Activated T-cell treated with anti-CD3 and anti-CD28 coated beads for 24 hours (primary cell): ENCODE results near the gene CAB39.
"Not testable (repeated sequence)": the region's sequence is repeated elsewhere in the genome, so short reads cannot be mapped to it uniquely, and the experiment has no call there.

Source experiments
- DNase-seq: peaks from one replicate; pipeline ENCODE4 v3.0.0-alpha.2; 2020; ENCODE audit warnings: low read depth

CAB39 gene

DNA sequence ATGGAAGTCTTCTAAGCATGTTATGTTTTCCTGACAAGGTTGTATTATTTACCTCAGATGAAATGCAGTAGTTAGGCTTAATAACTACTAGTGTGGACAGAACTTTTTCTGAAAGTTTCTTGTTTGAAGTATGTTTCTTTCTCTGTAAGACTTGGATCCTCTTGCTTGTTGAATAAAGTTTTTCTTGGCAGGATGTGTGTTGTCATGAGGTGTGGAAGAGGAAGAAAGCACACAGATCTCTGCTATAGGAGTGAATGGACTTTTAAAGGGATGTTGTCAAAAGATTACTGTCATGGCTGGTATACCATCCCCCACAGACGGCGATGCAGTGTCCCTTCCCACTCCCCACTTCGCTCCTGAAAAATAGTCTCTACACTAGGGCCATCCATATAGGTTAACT, 2.6 kb downstream of the CAB39 start:
- no peak for DNase-seq

DNA sequence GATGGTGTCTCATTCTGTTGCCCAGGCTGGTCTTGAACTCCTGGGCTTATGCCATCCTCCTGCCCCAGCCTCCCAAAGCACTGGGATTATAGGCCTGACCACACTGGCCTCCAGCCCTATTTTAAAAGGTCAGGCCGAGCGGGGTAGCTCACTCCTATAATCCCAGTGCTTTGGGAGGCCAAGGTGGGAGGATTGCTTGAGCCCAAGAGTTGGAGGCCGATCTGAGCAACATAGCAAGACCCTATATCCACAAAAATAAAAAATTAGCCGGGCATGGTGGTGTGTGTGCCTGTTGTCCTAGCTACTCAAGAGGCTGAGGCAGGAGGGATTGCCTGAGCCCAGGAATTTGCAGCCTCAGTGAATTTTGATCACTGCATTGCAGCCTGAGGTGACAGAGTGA, 3.9 kb downstream of the CAB39 start:
- no peak for DNase-seq

DNA sequence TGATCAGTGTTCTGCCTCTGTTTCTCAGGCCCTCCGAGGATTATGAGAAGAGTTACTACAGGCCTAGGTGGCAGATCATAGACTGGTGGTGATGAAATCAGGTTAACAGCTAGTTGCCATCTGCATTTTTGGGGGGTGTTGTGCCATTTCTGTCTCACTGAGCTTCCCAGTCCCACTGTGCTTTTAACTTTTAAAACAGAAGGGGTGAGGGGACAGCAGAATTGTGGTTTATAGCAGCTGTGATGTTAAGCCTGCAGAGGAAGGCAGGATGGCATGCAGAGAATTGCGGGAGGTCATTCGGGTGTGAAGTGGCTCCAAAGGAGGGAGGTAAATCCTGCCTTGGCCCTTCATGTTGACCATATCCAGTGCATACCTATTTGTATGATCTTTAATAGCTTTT, 5.0 kb downstream of the CAB39 start:
- no peak for DNase-seq

DNA sequence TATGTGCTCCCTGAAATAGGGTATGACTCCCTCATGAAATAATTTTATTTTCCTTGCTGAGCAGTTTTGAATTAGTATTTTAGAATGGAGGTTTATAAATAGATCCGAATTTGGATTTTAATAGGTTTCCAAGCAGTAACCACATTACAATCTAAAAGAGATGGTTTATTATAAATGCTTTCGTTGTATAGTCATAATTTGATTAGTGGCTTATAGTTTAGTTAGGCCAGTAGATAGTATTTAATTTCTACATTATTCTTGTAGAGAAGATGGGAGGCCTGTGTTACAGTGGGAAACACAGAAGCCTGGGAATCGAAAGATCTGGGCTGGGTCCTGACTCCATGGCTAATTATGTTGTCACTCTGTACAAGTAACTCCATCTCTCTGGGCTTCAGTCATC, 6.7 kb downstream of the CAB39 start:
- no peak for DNase-seq

DNA sequence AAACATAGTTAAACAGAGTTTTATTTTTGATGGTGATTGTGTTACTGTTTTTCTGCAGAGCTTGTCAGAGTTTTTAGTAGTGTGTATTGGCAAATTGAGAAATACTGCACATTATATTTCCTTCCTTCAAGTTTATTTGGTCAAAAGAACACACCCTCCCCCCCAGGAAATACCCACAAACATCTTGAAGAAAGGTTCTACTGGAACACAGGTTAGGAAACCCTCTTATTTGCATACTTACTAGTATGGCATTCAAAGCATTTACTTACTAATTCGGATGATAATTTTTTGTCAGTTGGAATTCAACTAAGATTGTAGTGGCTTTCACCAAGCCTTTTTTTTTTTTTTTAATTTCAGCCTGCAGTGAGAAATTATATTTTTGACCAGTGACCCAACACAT, 9.1 kb downstream of the CAB39 start:
- DNase-seq: no peak

DNA sequence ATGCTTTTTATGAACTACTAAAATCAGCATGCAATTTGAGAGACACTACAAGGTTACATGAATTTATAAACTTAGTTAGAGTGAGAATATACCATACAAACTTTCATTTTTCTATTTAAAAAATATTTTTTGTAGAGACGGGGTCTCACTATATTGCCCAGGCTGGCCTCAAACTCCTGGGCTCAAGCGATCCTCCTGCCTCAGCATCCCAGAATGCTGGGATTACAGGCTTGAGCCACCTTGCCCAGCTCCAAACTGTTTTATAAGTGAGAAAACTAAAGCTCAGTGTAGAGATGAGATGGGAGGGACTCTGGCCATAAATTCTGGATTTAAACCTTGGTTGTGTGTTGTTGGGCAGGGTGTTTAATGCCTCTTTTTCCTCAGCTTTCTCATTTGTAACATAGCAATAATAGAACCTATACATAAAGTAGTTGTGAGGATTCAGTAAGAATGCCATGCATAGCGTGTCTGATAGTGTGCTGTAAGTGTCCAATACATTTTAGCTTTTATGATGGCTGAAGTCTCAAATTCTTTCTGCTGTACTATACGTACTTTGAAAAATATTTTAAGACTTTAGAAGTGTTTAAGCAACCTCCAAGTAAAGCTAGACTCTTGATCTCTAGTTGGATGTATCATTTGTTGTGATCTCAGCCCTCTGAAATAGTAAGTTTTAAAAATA, 9.7 kb downstream of the CAB39 start:
- DNase-seq: no peak

DNA sequence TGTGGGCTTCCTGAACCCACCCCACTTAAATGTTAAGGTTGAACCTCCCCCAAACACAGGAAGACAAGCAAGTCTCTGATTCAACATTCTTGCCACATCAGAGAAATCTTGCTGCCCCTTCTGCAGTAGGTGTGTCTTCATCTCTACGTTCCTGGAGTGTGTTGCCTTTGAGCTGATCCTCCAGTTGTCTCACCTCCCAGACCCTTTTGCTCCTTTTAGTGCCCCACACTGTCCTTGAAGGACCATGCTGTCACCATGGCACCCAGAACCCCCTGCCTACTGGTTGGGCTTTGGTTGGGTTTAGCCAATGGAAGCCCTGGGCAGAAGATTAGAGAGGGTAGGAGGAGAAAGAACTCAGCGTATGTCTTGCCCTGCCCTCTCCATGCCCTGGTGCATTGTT, 10.7 kb downstream of the CAB39 start:
- DNase-seq: peak; percentile 23

DNA sequence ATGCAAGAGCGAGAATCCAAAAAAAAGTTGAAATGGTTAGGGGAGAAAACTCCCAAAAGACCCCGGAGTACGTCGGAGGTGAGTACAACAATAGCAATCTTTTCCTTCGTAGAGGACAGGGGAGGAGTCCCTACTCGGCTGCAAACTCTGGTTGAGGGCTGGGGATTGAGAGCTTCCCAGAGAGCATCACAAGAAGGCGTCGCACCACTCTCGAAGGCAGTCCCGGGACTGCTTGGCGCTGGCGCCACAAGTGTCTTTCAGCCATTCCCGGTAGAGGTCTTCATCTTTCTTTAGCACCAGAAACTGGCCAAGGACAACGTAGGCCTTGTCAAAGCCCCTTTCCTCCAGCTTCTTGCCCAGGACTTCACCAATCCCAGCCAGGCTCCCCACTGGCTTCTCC, 12.3 kb downstream of the CAB39 start:
- not testable (repeated sequence) for DNase-seq

DNA sequence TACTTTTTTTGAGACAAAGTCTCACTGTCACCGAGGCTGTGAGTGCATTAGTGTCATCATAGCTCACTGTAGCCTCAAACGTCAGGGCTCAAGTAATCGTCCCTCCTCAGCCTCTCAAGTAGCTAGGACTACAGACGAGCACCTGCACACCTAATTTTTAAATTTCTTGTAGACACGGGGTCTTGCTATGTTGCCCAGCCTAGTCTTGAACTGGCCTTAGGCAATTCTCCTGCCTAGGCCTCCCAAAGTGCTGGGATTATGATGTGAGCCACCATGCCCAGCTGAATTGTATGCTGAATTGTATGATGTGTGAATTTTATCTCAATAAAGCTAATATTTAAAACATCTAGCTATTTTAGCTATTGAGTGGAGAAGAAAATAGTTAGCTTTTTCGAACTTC, 18.9 kb downstream of the CAB39 start:
- no peak for DNase-seq

DNA sequence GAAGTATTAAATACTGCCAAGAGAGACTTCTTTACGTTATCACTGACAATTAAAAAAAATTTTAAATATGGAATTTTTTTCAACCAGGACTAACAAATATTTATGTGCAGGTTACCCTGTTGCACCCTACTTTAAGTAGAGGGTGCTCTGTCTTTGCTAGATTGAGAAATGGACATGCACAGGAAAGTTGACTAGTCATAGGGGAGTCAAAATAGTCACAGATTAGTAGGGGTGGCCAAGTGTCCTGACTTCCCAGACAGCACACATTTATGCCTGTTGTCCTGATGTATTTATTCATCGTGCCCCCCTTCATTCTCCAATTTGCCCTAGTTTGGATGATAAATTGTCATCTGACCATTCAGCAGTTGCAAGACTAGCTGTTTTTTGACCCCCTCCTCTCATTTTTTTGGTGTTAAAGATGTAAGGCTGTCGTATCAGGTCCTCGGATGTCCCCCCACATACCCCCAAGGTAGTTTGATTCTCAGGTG, 20.3 kb downstream of the CAB39 start:
- DNase-seq: no peak

DNA sequence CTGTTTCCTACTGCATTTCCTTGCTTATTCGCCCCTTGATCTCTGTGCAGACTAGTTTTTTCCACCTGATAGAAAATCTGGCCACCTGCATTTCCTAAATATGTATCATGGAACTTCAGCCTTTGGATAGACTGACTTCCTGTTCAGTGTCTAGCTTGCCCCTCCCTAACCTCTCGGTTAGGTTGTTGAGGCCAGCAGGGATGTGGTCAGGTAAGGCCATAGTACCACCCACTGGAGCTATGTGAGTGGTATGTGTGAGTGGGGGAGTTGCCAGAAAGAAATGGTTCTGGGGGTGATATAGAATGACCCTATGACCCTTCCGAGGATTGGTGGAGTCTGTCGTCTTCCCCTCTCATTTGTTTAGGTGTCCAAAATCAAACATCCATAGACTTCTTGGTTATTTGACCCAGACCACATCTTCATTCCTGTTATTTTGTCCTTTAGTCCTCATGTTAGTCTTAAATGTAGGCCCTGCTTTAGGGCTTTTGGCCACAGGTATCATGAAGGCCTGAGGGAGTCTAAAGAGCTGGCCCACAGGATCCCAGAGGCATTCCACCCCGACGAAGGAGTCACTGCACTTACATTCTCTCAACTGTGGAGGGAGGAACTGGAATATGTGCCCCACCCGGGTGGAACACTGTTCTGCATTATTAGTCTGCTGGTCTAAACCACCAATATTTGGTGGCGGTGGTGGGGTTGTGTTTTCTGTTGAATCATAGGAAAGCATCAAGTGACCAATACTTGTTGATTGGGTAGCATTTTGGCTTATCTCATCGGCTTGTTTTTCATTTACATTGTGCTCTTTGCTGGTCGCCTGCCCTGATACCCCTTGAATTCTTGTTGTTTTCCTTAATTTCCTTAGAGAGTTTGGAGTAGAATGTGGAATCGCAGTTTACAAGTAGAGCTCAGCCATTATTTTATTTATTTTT, 21.9 kb downstream of the CAB39 start:
- no peak for DNase-seq

DNA sequence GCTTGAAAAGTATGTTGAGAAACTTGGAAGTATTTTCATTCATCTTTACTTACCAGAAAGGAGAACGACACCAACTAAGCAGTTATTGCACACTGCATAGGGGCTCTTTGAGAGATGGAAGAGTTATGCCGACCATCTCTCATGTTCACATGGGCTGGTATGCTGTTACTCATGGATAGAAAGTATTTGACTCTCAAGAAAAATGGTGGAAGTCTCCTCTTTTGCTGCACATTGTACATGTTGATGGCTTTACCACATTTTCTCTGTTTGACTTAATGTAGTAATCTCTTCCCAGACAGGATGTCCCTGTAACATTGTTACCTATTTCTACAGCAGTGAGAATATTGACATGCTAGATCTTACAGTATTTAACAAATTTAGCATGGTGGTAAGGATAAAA, 23.2 kb downstream of the CAB39 start:
- no peak for DNase-seq

DNA sequence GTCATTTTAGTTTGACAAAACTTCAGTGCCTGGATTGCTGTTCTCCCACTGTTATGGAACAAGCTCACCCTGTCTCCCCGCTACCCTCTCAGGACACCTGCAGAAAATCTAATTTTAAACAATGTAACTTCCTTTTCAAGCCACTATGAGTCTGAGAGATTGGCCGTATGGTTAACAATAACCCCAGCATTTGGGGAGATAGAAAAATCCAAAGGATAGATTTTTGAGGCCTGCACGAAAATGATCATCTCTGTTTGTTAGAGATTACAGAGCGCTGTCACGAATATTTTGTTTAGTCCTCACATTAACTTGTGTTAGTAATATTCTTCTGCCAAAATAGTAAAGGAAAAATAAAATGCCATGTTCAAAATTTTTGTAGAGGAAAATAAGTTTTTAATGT, 24.7 kb downstream of the CAB39 start:
- DNase-seq: no peak

DNA sequence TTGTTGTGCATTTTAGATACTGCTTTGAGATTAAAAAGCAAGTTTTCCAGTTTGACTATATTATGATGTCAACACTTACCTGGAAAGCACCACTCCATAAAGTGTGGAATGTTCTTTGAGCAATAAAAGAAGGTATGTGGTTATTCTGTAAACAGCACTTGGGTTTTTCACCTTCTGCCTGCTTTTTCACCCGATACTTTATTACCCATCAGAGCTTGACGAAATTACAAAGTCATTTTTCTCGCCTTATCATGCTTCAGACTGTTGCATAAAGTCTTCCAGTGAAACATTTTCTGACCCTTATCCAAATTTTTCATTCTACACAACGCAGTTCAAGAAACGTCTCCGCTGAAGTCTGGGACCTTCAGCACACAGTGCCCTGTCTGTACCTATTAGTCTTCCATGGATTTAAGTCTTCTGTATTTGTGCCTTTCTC, 25.2 kb downstream of the CAB39 start:
- no peak for DNase-seq

DNA sequence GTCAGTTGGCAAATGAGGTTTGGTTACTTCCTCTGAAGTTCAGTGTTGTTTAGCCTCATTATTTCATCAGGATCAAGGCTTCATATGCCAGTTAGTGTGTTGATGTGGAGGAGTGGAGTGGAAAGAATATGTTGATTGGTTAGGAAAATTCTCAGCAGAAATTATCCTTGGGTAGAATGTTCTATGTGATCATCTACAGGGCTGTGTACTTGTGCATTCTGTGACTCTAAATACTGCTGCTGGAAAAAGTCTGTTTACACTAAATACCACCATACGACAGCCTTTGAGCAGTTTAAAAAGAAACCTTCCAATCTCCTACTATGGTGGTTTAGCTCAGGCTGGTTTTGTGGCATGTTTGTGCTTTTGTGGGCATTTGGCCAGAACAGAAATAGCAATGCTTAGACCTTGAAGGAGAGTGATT, 25.8 kb downstream of the CAB39 start:
- no peak for DNase-seq

DNA sequence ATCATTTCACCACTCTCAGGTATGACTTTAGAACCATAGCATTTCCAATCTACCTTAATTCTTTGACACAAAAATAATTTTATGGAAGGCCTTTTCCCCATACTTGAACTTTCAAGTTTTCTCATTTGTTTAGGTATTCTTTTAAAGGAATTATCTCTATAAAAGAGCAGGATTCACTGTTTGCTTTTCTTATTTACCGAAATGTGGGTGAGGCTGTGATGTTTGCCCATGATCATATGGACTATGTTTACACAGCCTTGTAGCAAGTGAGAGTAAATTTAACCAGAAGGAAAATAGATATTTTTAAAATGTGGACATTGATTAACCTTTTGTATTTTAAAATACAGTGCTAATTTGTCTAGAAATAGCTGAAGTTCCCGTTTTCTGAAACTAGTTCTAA, 26.3 kb downstream of the CAB39 start:
- no peak for DNase-seq

DNA sequence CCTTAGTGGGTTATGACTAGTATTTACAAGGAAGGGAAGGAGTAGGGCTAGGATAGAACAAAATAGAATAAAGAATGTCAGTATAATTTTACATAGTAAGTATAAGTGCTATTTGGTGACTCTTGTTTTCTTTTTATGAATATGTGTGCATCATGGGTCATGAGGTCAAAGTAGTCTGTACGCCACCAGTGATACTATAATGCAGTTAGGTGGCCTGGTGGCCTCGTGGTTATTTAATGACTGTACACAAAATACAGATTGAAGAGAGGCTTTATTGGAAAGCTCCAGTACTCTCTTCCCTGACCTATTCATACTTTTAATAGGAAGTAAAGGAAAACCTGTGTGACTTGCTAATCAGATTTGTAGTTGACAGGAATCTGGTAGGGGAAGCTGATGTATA, 27.3 kb downstream of the CAB39 start:
- no peak for DNase-seq

DNA sequence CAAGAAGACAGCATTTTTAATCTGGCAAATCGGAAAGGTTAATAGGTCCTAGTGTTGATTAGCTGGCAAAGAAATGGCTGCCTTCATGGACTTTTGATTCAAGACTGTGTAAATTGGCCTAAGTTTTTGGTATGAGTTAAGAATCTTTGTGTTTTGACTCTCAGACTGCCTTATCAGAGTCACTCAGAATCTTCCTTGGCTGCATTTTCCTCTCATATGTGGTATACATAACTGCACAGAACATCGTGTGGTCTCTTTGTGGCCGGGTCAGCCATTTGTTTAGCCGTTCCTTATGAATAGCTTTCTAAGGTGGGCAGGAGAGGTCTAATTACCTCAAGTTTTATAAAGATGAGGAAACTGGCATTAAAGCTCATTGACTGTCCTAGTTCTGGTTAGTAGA, 30.1 kb downstream of the CAB39 start:
- DNase-seq: no peak

DNA sequence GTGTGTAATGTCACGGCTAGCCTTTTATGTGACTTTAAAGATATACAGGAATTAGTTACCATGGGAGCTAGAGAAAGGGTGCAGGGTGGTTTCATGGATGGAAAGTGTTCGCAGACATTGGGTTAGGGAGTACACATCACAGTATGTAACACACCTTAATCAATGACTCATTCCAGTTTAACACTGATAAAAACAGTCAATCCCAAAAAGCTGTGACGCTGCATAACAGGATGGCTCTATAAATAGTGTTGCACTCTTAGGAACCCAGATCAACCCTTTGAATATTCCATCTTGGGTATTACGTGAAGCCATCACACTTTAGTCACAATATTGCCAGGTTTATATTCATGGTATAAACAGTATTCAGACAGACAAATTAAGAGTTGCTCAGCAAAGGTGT, 33.6 kb downstream of the CAB39 start:
- DNase-seq: no peak

DNA sequence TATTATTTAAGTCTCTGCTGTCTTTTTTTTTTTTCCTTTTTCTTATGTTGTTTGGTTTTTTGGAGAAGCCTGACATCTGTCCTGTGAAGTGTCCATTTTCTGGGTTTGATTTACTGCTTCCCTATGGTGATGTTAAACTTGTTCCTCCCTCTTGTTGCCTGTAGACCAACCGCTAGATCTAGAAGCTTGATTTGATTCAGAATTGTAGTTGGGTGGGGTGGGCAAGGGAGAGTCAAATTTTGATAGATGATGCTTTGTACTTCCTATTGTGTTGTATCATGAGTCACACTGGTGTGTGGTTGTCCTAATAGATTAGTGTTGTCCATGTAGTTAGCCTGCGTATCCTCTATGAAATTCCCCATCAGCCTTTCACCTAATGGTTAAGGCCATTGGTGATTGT, 35.4 kb downstream of the CAB39 start:
- DNase-seq: no peak

DNA sequence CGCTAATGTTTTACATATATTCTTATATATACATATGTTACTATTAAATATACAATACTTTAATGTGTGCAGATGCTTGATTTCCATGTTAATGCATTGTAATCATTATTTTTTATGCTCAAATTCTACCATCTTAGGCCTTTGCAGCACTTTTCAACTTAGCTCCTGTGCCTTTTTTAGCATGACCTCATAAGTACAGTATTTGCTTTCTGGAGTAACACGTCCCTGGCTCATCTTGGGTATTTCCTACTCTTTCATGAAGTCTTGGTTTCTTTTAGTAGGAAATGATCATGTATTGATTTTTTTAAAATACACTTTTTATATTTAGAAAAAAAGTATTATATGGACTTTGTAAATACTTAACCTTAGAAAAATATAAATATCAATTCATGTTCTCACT, 36.5 kb downstream of the CAB39 start:
- no peak for DNase-seq

DNA sequence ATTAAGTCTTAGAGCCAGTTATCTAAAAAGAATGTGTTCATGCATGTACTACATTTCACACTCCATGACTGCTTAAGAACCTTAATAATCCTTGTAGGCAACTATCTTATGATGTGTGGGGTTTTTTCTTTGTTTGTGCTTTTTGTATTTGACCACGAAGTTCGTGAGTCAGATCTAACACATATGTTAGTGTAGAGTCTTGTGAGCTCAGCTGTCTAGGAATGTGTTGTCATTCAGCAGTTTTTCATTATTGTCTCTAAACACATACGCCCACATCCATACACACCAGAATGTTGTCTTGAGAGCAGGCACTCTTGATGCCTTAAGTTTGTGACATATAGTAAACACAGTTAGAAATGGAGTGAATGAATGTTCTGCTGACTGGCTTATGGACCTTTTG, 38.4 kb downstream of the CAB39 start:
- no peak for DNase-seq

DNA sequence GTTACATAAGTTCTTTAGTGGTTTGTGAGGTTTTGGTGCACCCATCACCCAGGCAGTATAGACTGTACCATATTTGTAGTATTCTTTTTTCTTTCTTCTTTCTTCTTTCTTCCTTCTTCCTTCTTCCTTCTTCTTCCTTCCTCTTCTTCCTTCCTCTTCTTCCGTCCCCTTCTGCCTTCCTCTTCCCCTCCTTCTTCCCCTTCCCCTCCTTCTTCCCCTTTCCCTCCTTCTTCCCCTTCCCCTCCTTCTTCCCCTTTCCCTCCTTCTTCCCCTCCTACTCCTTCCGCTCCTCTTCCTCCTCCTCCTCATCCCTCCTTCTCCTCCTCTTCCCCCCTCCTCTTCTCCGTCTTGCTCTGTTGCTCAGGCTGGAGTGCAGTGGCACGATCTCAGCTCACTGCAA, 41.6 kb downstream of the CAB39 start:
- DNase-seq: no peak
